Ovary (tissue), 3 donors: ENCODE measurements around the gene GREM1.

Experiments
- CTCF ChIP-seq, 3 donors: fragments of 450-650 bp in 2 of 3; fragments of 200-600 bp in 1 of 3; IDR thresholded peaks; one replicate each; pipeline versions ENCODE4 v1.5.1 to v1.8.0; 2016 to 2022; ENCODE audit warnings: antibody characterized with exemption in 3 of 3, mild to moderate bottlenecking in 1 of 3
- POLR2A ChIP-seq: fragments of 450-650 bp; IDR thresholded peaks from one replicate; pipeline ENCODE4 v1.6.1; 2017; ENCODE audit warnings: antibody characterized with exemption, mild to moderate bottlenecking, moderate library complexity
- donor health status: DM: no; HTN: no; CAD: no.

GRCh38 chr15:32701863-32702262, 15.9 kb upstream of the GREM1 start:
- no peak for TF ChIP-seq CTCF (IDR thresholded peaks at IDR 0.05)
- TF ChIP-seq POLR2A = no peak
